ENCODE results near the gene TENM3.

The TENM3 gene

GRCh38 chr4:182745237-182745636 lies 502.0 kb downstream of the TENM3 start:
- H3K9ac ChIP-seq (ENCODE audit: low read depth, low read length, poor library complexity) = no peak overlapping the region

GRCh38 chr4:182746876-182747275 lies 503.7 kb downstream of the TENM3 start:
- Histone ChIP-seq H3K4me1 (ENCODE audit: control insufficient read depth in 2 of 2, insufficient read depth in 1 of 2, low read depth in 1 of 2, low read length in 2 of 2) (peaks cover 4 to 6% of the 10 kb centered on the region in 2 donors), H3K23ac (ENCODE audit: low read depth, low read length, poor library complexity) (no peak overlapping the region), H2AK5ac (ENCODE audit: low read depth, low read length) (no peak overlapping the region), H3K14ac (ENCODE audit: low read length) (no peak overlapping the region), H3K9ac (ENCODE audit: low read depth, low read length, poor library complexity) (no peak overlapping the region), H3K4me2 (ENCODE audit: insufficient read depth, low read length, poor library complexity, severe bottlenecking) (no peak overlapping the region), H4K8ac (ENCODE audit: low read depth, low read length) (no peak overlapping the region), H3K4ac (ENCODE audit: low read length) (no peak overlapping the region), H3K18ac (ENCODE audit: low read length) (no peak overlapping the region), H2BK5ac (ENCODE audit: low read length) (no peak overlapping the region), H3K27me3 (ENCODE audit: control insufficient read depth in 3 of 3, insufficient read depth in 3 of 3, low read depth in 1 of 3, low read length in 3 of 3) (no peaks in the 10 kb centered on the region), H3K79me1 (ENCODE audit: low read depth, low read length) (no peaks in the 10 kb centered on the region), H2BK12ac (ENCODE audit: low read length) (no peak overlapping the region), H2BK15ac (ENCODE audit: low read length) (no peak overlapping the region), H2BK120ac (ENCODE audit: low read depth, low read length) (no peak overlapping the region), H2AFZ (ENCODE audit: low read length) (no peak overlapping the region), H3K36me3 (replicated peaks in 1 of 2; ENCODE audit: control insufficient read depth in 2 of 2, insufficient read depth in 2 of 2, low read length in 2 of 2) (peaks cover 4 to 86% of the 10 kb centered on the region in 2 donors), H3K4me3 (ENCODE audit: low read length in 2 of 2) (no peak overlapping the region), H4K91ac (ENCODE audit: low read depth, low read length, poor library complexity) (no peak overlapping the region), H3K27ac (replicated peaks; ENCODE audit: low read length) (no peak overlapping the region), H3K9me3 (replicated peaks in 1 of 2; ENCODE audit: control insufficient read depth in 2 of 2, insufficient read depth in 1 of 2, low read depth in 1 of 2, low read length in 2 of 2) (peaks cover 0 to 25% of the 10 kb centered on the region in 2 donors)
- DNase-seq (ENCODE audit: low spot score) = no peak
- no CpG with 5 or more reads among the region's 4 CpGs for WGBS, 2 donors (ENCODE audit: extremely low coverage in 2 of 2, insufficient read length in 2 of 2, insufficient replicate concordance in 1 of 2)

More at GRCh38 chr4:182745237-182745636, 502.0 kb downstream of the TENM3 start:
- WGBS, 2 donors (ENCODE audit: extremely low coverage in 2 of 2, insufficient read length in 2 of 2, insufficient replicate concordance in 1 of 2) = no CpG with 5 or more reads among the region's 4 CpGs
- no peak overlapping the region for H4K8ac ChIP-seq (ENCODE audit: low read depth, low read length)
- H3K79me1 ChIP-seq (ENCODE audit: low read depth, low read length) = no peaks in the 10 kb centered on the region
- H2BK12ac ChIP-seq (ENCODE audit: low read length) = no peak overlapping the region
- H2AK5ac ChIP-seq (ENCODE audit: low read depth, low read length) = no peak overlapping the region
- H3K4me1 ChIP-seq (ENCODE audit: control insufficient read depth in 2 of 2, insufficient read depth in 1 of 2, low read depth in 1 of 2, low read length in 2 of 2) = peaks cover 2% of the 10 kb centered on the region in 2 donors
- no peak for DNase-seq (ENCODE audit: low spot score)
- no peak overlapping the region for H3K27ac ChIP-seq (replicated peaks; ENCODE audit: low read length)
- H3K9me3 ChIP-seq (replicated peaks in 1 of 2; ENCODE audit: control insufficient read depth in 2 of 2, insufficient read depth in 1 of 2, low read depth in 1 of 2, low read length in 2 of 2) = peaks cover 0 to 25% of the 10 kb centered on the region in 2 donors
- no peaks in the 10 kb centered on the region for H3K27me3 ChIP-seq (ENCODE audit: control insufficient read depth in 3 of 3, insufficient read depth in 3 of 3, low read depth in 1 of 3, low read length in 3 of 3)
- no peak overlapping the region for H3K23ac ChIP-seq (ENCODE audit: low read depth, low read length, poor library complexity)
- H4K91ac ChIP-seq (ENCODE audit: low read depth, low read length, poor library complexity) = no peak overlapping the region
- H2BK120ac ChIP-seq (ENCODE audit: low read depth, low read length) = no peak overlapping the region
- H3K14ac ChIP-seq (ENCODE audit: low read length) = no peak overlapping the region
- no peak overlapping the region for H3K4ac ChIP-seq (ENCODE audit: low read length)
- no peak overlapping the region for H3K18ac ChIP-seq (ENCODE audit: low read length)
- H3K36me3 ChIP-seq (replicated peaks in 1 of 2; ENCODE audit: control insufficient read depth in 2 of 2, insufficient read depth in 2 of 2, low read length in 2 of 2) = peaks cover 4 to 86% of the 10 kb centered on the region in 2 donors
- no peak overlapping the region for H2BK5ac ChIP-seq (ENCODE audit: low read length)
- H2BK15ac ChIP-seq (ENCODE audit: low read length) = no peak overlapping the region
- no peak overlapping the region for H2AFZ ChIP-seq (ENCODE audit: low read length)
- H3K4me2 ChIP-seq (ENCODE audit: insufficient read depth, low read length, poor library complexity, severe bottlenecking) = no peak overlapping the region
- no peak overlapping the region for H3K4me3 ChIP-seq (ENCODE audit: low read length in 2 of 2)

- H2BK120ac ChIP-seq (ENCODE audit: low read depth, low read length) = no peak overlapping the region
- no peak overlapping the region for H2BK12ac ChIP-seq (ENCODE audit: low read length)
- DNase-seq (ENCODE audit: low spot score) = no peak
- no peak overlapping the region for H2BK5ac ChIP-seq (ENCODE audit: low read length)
- no peaks in the 10 kb centered on the region for H3K79me1 ChIP-seq (ENCODE audit: low read depth, low read length)
- H3K9me3 ChIP-seq (replicated peaks in 1 of 2; ENCODE audit: control insufficient read depth in 2 of 2, insufficient read depth in 1 of 2, low read depth in 1 of 2, low read length in 2 of 2) = peaks cover 0 to 27% of the 10 kb centered on the region in 2 donors
- no peak overlapping the region for H3K18ac ChIP-seq (ENCODE audit: low read length)
- H3K14ac ChIP-seq (ENCODE audit: low read length) = no peak overlapping the region
- peaks cover 4 to 76% of the 10 kb centered on the region in 2 donors for H3K36me3 ChIP-seq (replicated peaks in 1 of 2; ENCODE audit: control insufficient read depth in 2 of 2, insufficient read depth in 2 of 2, low read length in 2 of 2)
- H2BK15ac ChIP-seq (ENCODE audit: low read length) = no peak overlapping the region
- H3K4me3 ChIP-seq (ENCODE audit: low read length in 2 of 2) = no peak overlapping the region
- no peak overlapping the region for H2AK5ac ChIP-seq (ENCODE audit: low read depth, low read length)
- H4K91ac ChIP-seq (ENCODE audit: low read depth, low read length, poor library complexity) = no peak overlapping the region
- no peak overlapping the region for H4K8ac ChIP-seq (ENCODE audit: low read depth, low read length)
- no peak overlapping the region for H3K4me2 ChIP-seq (ENCODE audit: insufficient read depth, low read length, poor library complexity, severe bottlenecking)
- no peak overlapping the region for H2AFZ ChIP-seq (ENCODE audit: low read length)
- no peak overlapping the region for H3K23ac ChIP-seq (ENCODE audit: low read depth, low read length, poor library complexity)
- no peak overlapping the region for H3K4ac ChIP-seq (ENCODE audit: low read length)
- peaks cover 4 to 14% of the 10 kb centered on the region in 2 donors for H3K4me1 ChIP-seq (ENCODE audit: control insufficient read depth in 2 of 2, insufficient read depth in 1 of 2, low read depth in 1 of 2, low read length in 2 of 2)
- H3K27ac ChIP-seq (replicated peaks; ENCODE audit: low read length) = no peak overlapping the region
- no CpG with 5 or more reads among the region's 8 CpGs for WGBS, 2 donors (ENCODE audit: extremely low coverage in 2 of 2, insufficient read length in 2 of 2, insufficient replicate concordance in 1 of 2)
- H3K27me3 ChIP-seq (ENCODE audit: control insufficient read depth in 3 of 3, insufficient read depth in 3 of 3, low read depth in 1 of 3, low read length in 3 of 3) = no peaks in the 10 kb centered on the region
- H3K9ac ChIP-seq (ENCODE audit: low read depth, low read length, poor library complexity) = no peak overlapping the region
Observed at GRCh38 chr4:182748283-182748682, 505.1 kb downstream of the TENM3 start.

GRCh38 chr4:182748949-182749348 lies 505.7 kb downstream of the TENM3 start:
- no CpG with 5 or more reads among the region's 2 CpGs for WGBS, 2 donors (ENCODE audit: extremely low coverage in 2 of 2, insufficient read length in 2 of 2, insufficient replicate concordance in 1 of 2)

More at GRCh38 chr4:182748949-182749348, 505.7 kb downstream of the TENM3 start:
- no peak overlapping the region for H3K4ac ChIP-seq (ENCODE audit: low read length)
- no peak overlapping the region for H2BK12ac ChIP-seq (ENCODE audit: low read length)
- no peak overlapping the region for H2BK15ac ChIP-seq (ENCODE audit: low read length)
- no peaks in the 10 kb centered on the region for H3K27me3 ChIP-seq (ENCODE audit: control insufficient read depth in 3 of 3, insufficient read depth in 3 of 3, low read depth in 1 of 3, low read length in 3 of 3)
- H3K36me3 ChIP-seq (replicated peaks in 1 of 2; ENCODE audit: control insufficient read depth in 2 of 2, insufficient read depth in 2 of 2, low read length in 2 of 2) = peaks cover 4 to 76% of the 10 kb centered on the region in 2 donors
- no peak overlapping the region for H3K4me3 ChIP-seq (ENCODE audit: low read length in 2 of 2)
- H3K9me3 ChIP-seq (replicated peaks in 1 of 2; ENCODE audit: control insufficient read depth in 2 of 2, insufficient read depth in 1 of 2, low read depth in 1 of 2, low read length in 2 of 2) = peaks cover 0 to 30% of the 10 kb centered on the region in 2 donors
- no peak overlapping the region for H2BK120ac ChIP-seq (ENCODE audit: low read depth, low read length)
- H2AK5ac ChIP-seq (ENCODE audit: low read depth, low read length) = no peak overlapping the region
- H2AFZ ChIP-seq (ENCODE audit: low read length) = no peak overlapping the region
- H3K4me1 ChIP-seq (ENCODE audit: control insufficient read depth in 2 of 2, insufficient read depth in 1 of 2, low read depth in 1 of 2, low read length in 2 of 2) = peaks cover 4 to 16% of the 10 kb centered on the region in 2 donors
- no peak overlapping the region for H3K27ac ChIP-seq (replicated peaks; ENCODE audit: low read length)
- H3K9ac ChIP-seq (ENCODE audit: low read depth, low read length, poor library complexity) = no peak overlapping the region
- H3K23ac ChIP-seq (ENCODE audit: low read depth, low read length, poor library complexity) = no peak overlapping the region
- H2BK5ac ChIP-seq (ENCODE audit: low read length) = no peak overlapping the region
- H4K91ac ChIP-seq (ENCODE audit: low read depth, low read length, poor library complexity) = no peak overlapping the region
- DNase-seq (ENCODE audit: low spot score) = no peak
- H3K18ac ChIP-seq (ENCODE audit: low read length) = no peak overlapping the region
- H4K8ac ChIP-seq (ENCODE audit: low read depth, low read length) = no peak overlapping the region
- no peaks in the 10 kb centered on the region for H3K79me1 ChIP-seq (ENCODE audit: low read depth, low read length)
- H3K4me2 ChIP-seq (ENCODE audit: insufficient read depth, low read length, poor library complexity, severe bottlenecking) = no peak overlapping the region
- no peak overlapping the region for H3K14ac ChIP-seq (ENCODE audit: low read length)

Data from neuronal stem cell (in vitro differentiated cells).